H9 (cell line): ENCODE measurements around the gene RRAD. TPM values are rescaled to one million over a fixed set of nuclear protein-coding genes. Genes with fewer than 3 reads are reported as not detected.

Source experiments
- DNase-seq: peaks from one replicate; pipeline ENCODE4 v3.0.0-alpha.2; 2017
- H2AFZ ChIP-seq: one replicate; pipeline ENCODE4 v1.6.1; 2013; ENCODE audit warnings: mild to moderate bottlenecking, low read length, control low read depth, moderate library complexity
- H2AK5ac ChIP-seq: 2 replicates; pipeline ENCODE4 v1.6.1; 2013; ENCODE audit warnings: low read length, control low read depth, mixed read lengths; ENCODE audit not compliant: insufficient read length
- H2BK120ac ChIP-seq: one replicate; pipeline ENCODE4 v1.6.1; 2013; ENCODE audit warnings: low read depth, mild to moderate bottlenecking, low read length, control low read depth, inconsistent platforms; ENCODE audit not compliant: poor library complexity, severe bottlenecking
- H2BK12ac ChIP-seq: 2 replicates; pipeline ENCODE4 v1.6.1; 2013; ENCODE audit warnings: low read length, control low read depth, mixed read lengths, low read depth; ENCODE audit not compliant: insufficient read length
- H2BK15ac ChIP-seq: 2 replicates; pipeline ENCODE4 v1.6.1; 2013; ENCODE audit warnings: low read depth, low read length, control low read depth
- H2BK20ac ChIP-seq: one replicate; pipeline ENCODE4 v1.6.1; 2013; ENCODE audit warnings: low read depth, mild to moderate bottlenecking, low read length, control low read depth, inconsistent platforms; ENCODE audit not compliant: poor library complexity, severe bottlenecking
- H2BK5ac ChIP-seq: 2 replicates; pipeline ENCODE4 v1.6.1; 2013; ENCODE audit warnings: low read length, control low read depth, mixed read lengths; ENCODE audit not compliant: insufficient read length
- H3K14ac ChIP-seq: 2 replicates; pipeline ENCODE4 v1.6.1; 2013; ENCODE audit warnings: low read length, control low read depth; ENCODE audit not compliant: insufficient read depth
- H3K18ac ChIP-seq: 2 replicates; pipeline ENCODE4 v1.6.1; 2013; ENCODE audit warnings: low read depth, mild to moderate bottlenecking, mixed read lengths, low read length, control low read depth; ENCODE audit not compliant: insufficient read length
- H3K23ac ChIP-seq: 2 replicates; pipeline ENCODE4 v1.6.1; 2013; ENCODE audit warnings: low read length, control low read depth, mixed read lengths, low read depth; ENCODE audit not compliant: insufficient read length
- H3K23me2 ChIP-seq: 2 replicates; pipeline ENCODE4 v1.6.1; 2013; ENCODE audit warnings: low read depth, mild to moderate bottlenecking, mixed read lengths, low read length, control low read depth; ENCODE audit not compliant: insufficient read length, poor library complexity, severe bottlenecking
- H3K27ac ChIP-seq: 2 replicates; pipeline ENCODE4 v1.5.1; 2013; ENCODE audit warnings: low read length, control low read depth, mixed read lengths, low read depth; ENCODE audit not compliant: insufficient read length
- H3K27me3 ChIP-seq: 2 replicates; pipeline ENCODE4 v1.6.1; 2013; ENCODE audit warnings: low read length, control low read depth, inconsistent platforms; ENCODE audit not compliant: insufficient read depth
- H3K4ac ChIP-seq: 2 replicates; pipeline ENCODE4 v1.6.1; 2013; ENCODE audit warnings: low read depth, mild to moderate bottlenecking, control low read depth, inconsistent platforms, low read length, moderate library complexity
- H3K4me1 ChIP-seq: 2 replicates; pipeline ENCODE4 v1.6.1; 2013; ENCODE audit warnings: low read length, control low read depth, inconsistent platforms; ENCODE audit not compliant: insufficient read depth
- H3K4me2 ChIP-seq: 2 replicates; pipeline ENCODE4 v1.6.1; 2013; ENCODE audit warnings: low read length, control low read depth, mixed read lengths; ENCODE audit not compliant: insufficient read length, insufficient read depth
- H3K56ac ChIP-seq: 2 replicates; pipeline ENCODE4 v1.6.1; 2013; ENCODE audit warnings: low read depth, mild to moderate bottlenecking, mixed read lengths, low read length, control low read depth; ENCODE audit not compliant: insufficient read length
- H3K79me1 ChIP-seq: 2 replicates; pipeline ENCODE4 v1.6.1; 2013; ENCODE audit warnings: low read depth, mild to moderate bottlenecking, moderate library complexity, low read length, control low read depth, inconsistent platforms; ENCODE audit not compliant: insufficient read depth, poor library complexity, severe bottlenecking
- H3K79me2 ChIP-seq: 2 replicates; pipeline ENCODE4 v1.6.1; 2013; ENCODE audit warnings: low read length, control low read depth, inconsistent platforms; ENCODE audit not compliant: insufficient read depth
- H3K9ac ChIP-seq: 2 replicates; pipeline ENCODE4 v1.6.1; 2013; ENCODE audit warnings: low read length, control low read depth, mixed read lengths; ENCODE audit not compliant: insufficient read length; ENCODE audit errors: extremely low read depth
- H3K9me3 ChIP-seq: one replicate; pipeline ENCODE4 v1.6.1; 2013; ENCODE audit warnings: low read depth, low read length, inconsistent platforms; ENCODE audit not compliant: control insufficient read depth
- H3T11ph ChIP-seq: one replicate; pipeline ENCODE4 v1.6.1; 2013; ENCODE audit warnings: mild to moderate bottlenecking, low read length, control low read depth, inconsistent platforms
- H4K20me1 ChIP-seq: one replicate; pipeline ENCODE4 v1.6.1; 2013; ENCODE audit not compliant: control insufficient read depth, insufficient read length, insufficient read depth
- H4K5ac ChIP-seq: 2 replicates; pipeline ENCODE4 v1.6.1; 2013; ENCODE audit warnings: low read depth, mild to moderate bottlenecking, mixed read lengths, low read length, control low read depth; ENCODE audit not compliant: insufficient read length
- H4K8ac ChIP-seq: replicated peaks from 2 replicates; pipeline ENCODE4 v1.6.1; 2013; ENCODE audit warnings: low read length, control low read depth, mixed read lengths, low read depth; ENCODE audit not compliant: insufficient read length
- H4K91ac ChIP-seq: 2 replicates; pipeline ENCODE4 v1.6.1; 2013; ENCODE audit warnings: low read depth, mild to moderate bottlenecking, moderate library complexity, mixed read lengths, low read length, control low read depth; ENCODE audit not compliant: insufficient read length
- H3K27ac Mint-ChIP-seq, 3 experiments: 2 replicates in 2 of 3; 3 replicates in 1 of 3; pipeline ENCODE4 v1.8.0; 2020 to 2021; ENCODE audit warnings: mixed read lengths in 3 of 3, mild to moderate bottlenecking in 1 of 3, moderate library complexity in 1 of 3
- H3K27me3 Mint-ChIP-seq: 2 replicates; pipeline ENCODE4 v1.8.0; 2021; ENCODE audit warnings: low read depth, mild to moderate bottlenecking, moderate library complexity, mixed read lengths
- H3K36me3 Mint-ChIP-seq, 3 experiments: 2 replicates in 2 of 3; 3 replicates in 1 of 3; pipeline ENCODE4 v1.8.0; 2020 to 2021; ENCODE audit warnings: low read depth in 3 of 3, mixed read lengths in 3 of 3; ENCODE audit not compliant: insufficient read depth in 1 of 3
- H3K4me1 Mint-ChIP-seq, 2 experiments: 2 replicates each; pipeline ENCODE4 v1.8.0; 2020; ENCODE audit warnings: mixed read lengths in 2 of 2
- H3K4me3 Mint-ChIP-seq, 2 experiments: 2 replicates in 1 of 2; 3 replicates in 1 of 2; pipeline ENCODE4 v1.8.0; 2020 to 2021; ENCODE audit warnings: mild to moderate bottlenecking in 2 of 2, mixed read lengths in 2 of 2, moderate library complexity in 1 of 2
- H3K9me3 Mint-ChIP-seq, 2 experiments: 2 replicates in 1 of 2; 3 replicates in 1 of 2; pipeline ENCODE4 v1.8.0; 2020; ENCODE audit warnings: mild to moderate bottlenecking in 2 of 2, mixed read lengths in 2 of 2, moderate library complexity in 1 of 2
- WGBS: extraction: QIAGEN DNeasy Blood & Tissue Kit; methylation state at CpG from one replicate; pipeline ENCODE4 v1.1.7; 2013; ENCODE audit warnings: missing lambda C conversion rate, low lambda C conversion rate, mixed read lengths; ENCODE audit not compliant: insufficient read length; ENCODE audit errors: extremely low coverage; 5-methylcytosine and 5-hydroxymethylcytosine counted together
- total RNA-seq: library from RNA; stranded (reverse); gene quantifications from 2 replicates; pipeline ENCODE4 v1.2.1, GENCODE V29; 2021
- TF ChIP-seq, protein P1 (sequence below): fragments of 200-600 bp; sonication (generic); conservative IDR thresholded peaks from 3 replicates; pipeline ENCODE4 v1.8.0; 2021; ENCODE audit warnings: antibody characterized with exemption, mild to moderate bottlenecking

The RRAD gene
- total RNA-seq, 1 experiment from 2014 or later = 0.72 TPM

DNA sequence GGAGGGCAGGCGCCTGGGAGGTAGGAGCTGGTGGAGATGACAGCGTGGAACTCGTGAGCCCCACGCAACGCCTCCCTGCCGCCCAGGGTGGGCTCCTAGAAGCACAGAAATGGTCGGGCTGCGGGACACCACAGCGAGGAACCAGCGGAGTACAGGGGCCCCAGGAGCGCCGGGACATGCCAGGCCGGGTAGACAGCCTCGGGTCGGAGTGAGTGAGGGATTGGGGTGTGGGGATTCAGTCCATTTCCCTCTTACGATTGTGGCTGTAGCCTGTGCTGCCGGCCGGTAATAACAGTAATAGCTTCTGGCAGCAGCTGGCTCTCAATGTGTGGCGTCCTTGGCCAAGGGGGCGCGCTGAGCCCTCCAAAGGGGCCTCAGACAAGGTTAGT, 23.5 kb upstream of the RRAD start:
- Histone ChIP-seq H3K56ac (no peak overlapping the region), H3K9ac (no peak overlapping the region), H2BK15ac (no peak overlapping the region), H3K79me1 (no peaks in the 10 kb centered on the region), H4K20me1 (no peaks in the 10 kb centered on the region), H3T11ph (no peak overlapping the region), H3K23ac (no peak overlapping the region), H2BK5ac (no peak overlapping the region), H3K4me2 (peak overlapping the region; percentile 21), H2AFZ (no peak overlapping the region), H3K18ac (no peak overlapping the region), H3K14ac (no peak overlapping the region), H3K4ac (no peak overlapping the region), H3K4me1 (no peaks in the 10 kb centered on the region), H3K27ac (no peak overlapping the region), H3K79me2 (no peaks in the 10 kb centered on the region), H4K5ac (no peak overlapping the region), H2BK120ac (no peak overlapping the region), H3K9me3 (no peaks in the 10 kb centered on the region), H3K27me3 (peaks cover 14% of the 10 kb centered on the region; the same call in 1 of the 2 replicates), H2AK5ac (no peak overlapping the region), H2BK20ac (no peak overlapping the region), H3K23me2 (no peaks in the 10 kb centered on the region), H4K8ac (no peak overlapping the region), H2BK12ac (no peak overlapping the region), H4K91ac (no peak overlapping the region)
- no CpG with 5 or more reads among the region's 21 CpGs for WGBS
- DNase-seq = no peak
- TF ChIP-seq, protein P1, sequence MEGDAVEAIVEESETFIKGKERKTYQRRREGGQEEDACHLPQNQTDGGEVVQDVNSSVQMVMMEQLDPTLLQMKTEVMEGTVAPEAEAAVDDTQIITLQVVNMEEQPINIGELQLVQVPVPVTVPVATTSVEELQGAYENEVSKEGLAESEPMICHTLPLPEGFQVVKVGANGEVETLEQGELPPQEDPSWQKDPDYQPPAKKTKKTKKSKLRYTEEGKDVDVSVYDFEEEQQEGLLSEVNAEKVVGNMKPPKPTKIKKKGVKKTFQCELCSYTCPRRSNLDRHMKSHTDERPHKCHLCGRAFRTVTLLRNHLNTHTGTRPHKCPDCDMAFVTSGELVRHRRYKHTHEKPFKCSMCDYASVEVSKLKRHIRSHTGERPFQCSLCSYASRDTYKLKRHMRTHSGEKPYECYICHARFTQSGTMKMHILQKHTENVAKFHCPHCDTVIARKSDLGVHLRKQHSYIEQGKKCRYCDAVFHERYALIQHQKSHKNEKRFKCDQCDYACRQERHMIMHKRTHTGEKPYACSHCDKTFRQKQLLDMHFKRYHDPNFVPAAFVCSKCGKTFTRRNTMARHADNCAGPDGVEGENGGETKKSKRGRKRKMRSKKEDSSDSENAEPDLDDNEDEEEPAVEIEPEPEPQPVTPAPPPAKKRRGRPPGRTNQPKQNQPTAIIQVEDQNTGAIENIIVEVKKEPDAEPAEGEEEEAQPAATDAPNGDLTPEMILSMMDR = no peak
- Mint-ChIP-seq H3K36me3 (peaks cover 0 to 8% (median 6%) of the 10 kb centered on the region in 3 experiments; a peak in 5 of 7 replicates), H3K4me3 (no peak overlapping the region), H3K9me3 (peaks cover 6 to 8% of the 10 kb centered on the region in 2 experiments; a peak in 3 of 5 replicates), H3K4me1 (peaks cover 9 to 12% of the 10 kb centered on the region in 2 experiments), H3K27ac (no peak overlapping the region), H3K27me3 (peaks cover 6% of the 10 kb centered on the region)
